HEK293 (cell line): Measurements from ENCODE around the gene CACNA1G.

Source experiments
- CTCF ChIA-PET: fragments of 350-600 bp; formaldehyde crosslinking; extraction: SDS; loops from one replicate; lab custom pipeline; 2021; ENCODE audit warnings: antibody characterized with exemption; lab: Yijun Ruan, JAX
- POLR2A ChIA-PET: fragments of 300-600 bp; formaldehyde crosslinking; extraction: SDS; loops from one replicate; lab custom pipeline; 2020; ENCODE audit warnings: antibody characterized with exemption, inconsistent platforms; lab: Yijun Ruan, JAX
- H3K27ac ChIP-seq: fragments of 200-500 bp; sonication (Bioruptor generic); 2 replicates; pipeline ENCODE4 v1.5.1; 2014; ENCODE audit warnings: low read depth, low read length, control low read depth, inconsistent platforms; ENCODE audit errors: extremely low read depth
- H3K36me3 ChIP-seq, 2 experiments: fragments of 200-500 bp in 1 of 2; sonication (Bioruptor generic) in 1 of 2; 1 replicate in 1 of 2; 2 replicates in 1 of 2; pipeline ENCODE4 v1.5.1; 2014 to 2017; ENCODE audit warnings: inconsistent platforms in 2 of 2, low read length in 2 of 2; ENCODE audit not compliant: control insufficient read depth in 2 of 2, insufficient read depth in 1 of 2
- H3K4me1 ChIP-seq: fragments of 200-500 bp; sonication (Bioruptor generic); 2 replicates; pipeline ENCODE4 v1.5.1; 2014; ENCODE audit warnings: mild to moderate bottlenecking, low read length, inconsistent platforms; ENCODE audit not compliant: control insufficient read depth, insufficient read depth
- H3K4me3 ChIP-seq: 2 replicates; pipeline ENCODE4 v1.5.1; 2011; ENCODE audit warnings: low read depth, mild to moderate bottlenecking, control low read depth, low read length, moderate library complexity
- H3K9me3 ChIP-seq: fragments of 200-500 bp; sonication (Bioruptor generic); 2 replicates; pipeline ENCODE4 v1.5.1; 2014; ENCODE audit warnings: low read depth, low read length, inconsistent platforms; ENCODE audit not compliant: control insufficient read depth, insufficient read depth
- CTCF ChIP-seq: fragments of 450-650 bp; formaldehyde crosslinking; IDR thresholded peaks from 2 replicates; pipeline ENCODE4 v1.5.1; 2016; ENCODE audit warnings: missing biosample characterization, missing genetic modification characterization
- GFI1B ChIP-seq: fragments of 450-650 bp; formaldehyde crosslinking; IDR thresholded peaks from 2 replicates; pipeline ENCODE4 v1.5.1; 2016; ENCODE audit warnings: missing biosample characterization, missing genetic modification characterization
- HIC1 ChIP-seq: fragments of 450-650 bp; formaldehyde crosslinking; IDR thresholded peaks from 2 replicates; pipeline ENCODE4 v1.5.1; 2016; ENCODE audit warnings: missing biosample characterization, missing genetic modification characterization
- SCRT2 ChIP-seq: fragments of 450-650 bp; formaldehyde crosslinking; IDR thresholded peaks from 2 replicates; pipeline ENCODE4 v1.5.1; 2016; ENCODE audit warnings: missing biosample characterization, missing genetic modification characterization
- YY2 ChIP-seq: fragments of 450-650 bp; formaldehyde crosslinking; IDR thresholded peaks from 2 replicates; pipeline ENCODE4 v1.5.1; 2016; ENCODE audit warnings: missing biosample characterization, missing genetic modification characterization
- ZBTB17 ChIP-seq: fragments of 450-650 bp; formaldehyde crosslinking; IDR thresholded peaks from 2 replicates; pipeline ENCODE4 v1.5.1; 2016; ENCODE audit warnings: missing biosample characterization, missing genetic modification characterization
- ZFHX2 ChIP-seq: fragments of 450-650 bp; formaldehyde crosslinking; conservative IDR thresholded peaks from 2 replicates; pipeline ENCODE4 v1.5.1; 2016; ENCODE audit warnings: missing biosample characterization, missing genetic modification characterization
- ZFP69B ChIP-seq: fragments of 450-650 bp; formaldehyde crosslinking; IDR thresholded peaks from 2 replicates; pipeline ENCODE4 v1.5.1; 2016; ENCODE audit warnings: missing biosample characterization, missing genetic modification characterization
- ZNF138 ChIP-seq: fragments of 450-650 bp; formaldehyde crosslinking; IDR thresholded peaks from 2 replicates; pipeline ENCODE4 v1.5.1; 2016; ENCODE audit warnings: missing biosample characterization, missing genetic modification characterization, borderline replicate concordance
- ZNF18 ChIP-seq: fragments of 450-650 bp; formaldehyde crosslinking; IDR thresholded peaks from 2 replicates; pipeline ENCODE4 v1.5.1; 2016; ENCODE audit warnings: missing biosample characterization, missing genetic modification characterization
- ZNF184 ChIP-seq: fragments of 450-650 bp; IDR thresholded peaks from 2 replicates; pipeline ENCODE4 v1.5.1; 2018; ENCODE audit warnings: missing biosample characterization, mild to moderate bottlenecking, missing genetic modification characterization
- ZNF2 ChIP-seq: fragments of 450-650 bp; formaldehyde crosslinking; IDR thresholded peaks from 2 replicates; pipeline ENCODE4 v1.5.1; 2016; ENCODE audit warnings: missing biosample characterization, missing genetic modification characterization
- ZNF214 ChIP-seq: fragments of 450-650 bp; formaldehyde crosslinking; IDR thresholded peaks from 2 replicates; pipeline ENCODE4 v1.5.1; 2017; ENCODE audit warnings: missing biosample characterization, mild to moderate bottlenecking, missing genetic modification characterization, borderline replicate concordance
- ZNF548 ChIP-seq: fragments of 450-650 bp; formaldehyde crosslinking; IDR thresholded peaks from 2 replicates; pipeline ENCODE4 v1.5.1; 2016; ENCODE audit warnings: missing biosample characterization, missing genetic modification characterization
- ZNF549 ChIP-seq: fragments of 450-650 bp; IDR thresholded peaks from 2 replicates; pipeline ENCODE4 v1.5.1; 2018; ENCODE audit warnings: missing biosample characterization, missing genetic modification characterization, mild to moderate bottlenecking, inconsistent platforms, moderate library complexity
- ZNF610 ChIP-seq: fragments of 450-650 bp; formaldehyde crosslinking; IDR thresholded peaks from 2 replicates; pipeline ENCODE4 v1.5.1; 2016; ENCODE audit warnings: missing biosample characterization, missing genetic modification characterization, borderline replicate concordance
- ZNF639 ChIP-seq: fragments of 450-650 bp; formaldehyde crosslinking; IDR thresholded peaks from 2 replicates; pipeline ENCODE4 v1.5.1; 2016; ENCODE audit warnings: missing biosample characterization, missing genetic modification characterization
- ZNF654 ChIP-seq: fragments of 450-650 bp; formaldehyde crosslinking; IDR thresholded peaks from 2 replicates; pipeline ENCODE4 v1.5.1; 2016; ENCODE audit warnings: low read depth, missing biosample characterization, missing genetic modification characterization
- ZSCAN30 ChIP-seq: fragments of 450-650 bp; IDR thresholded peaks from 2 replicates; pipeline ENCODE4 v1.5.1; 2018; ENCODE audit warnings: missing biosample characterization, mild to moderate bottlenecking, missing genetic modification characterization, moderate library complexity

Gene CACNA1G

GRCh38 chr17:50625032-50625871 is 64.7 kb downstream of the CACNA1G start:
- CTCF ChIA-PET = interaction anchor here (0.6 to 9.7 kb wide), 34 partner anchors 8 to 321 kb away, joined by 3 to 231 read pairs (median 6); partner anchors contain the start of genes CACNA1G, LUC7L3 and SPATA20
- POLR2A ChIA-PET = interaction anchor here (0.7 to 1.2 kb wide), 4 partner anchors 64 to 76 kb away, joined by 3 to 5 read pairs (median 4); partner anchors contain the start of gene CACNA1G
- Histone ChIP-seq H3K9me3 (no peaks in the 10 kb centered on the region), H3K36me3 (no peaks in the 10 kb centered on the region), H3K27ac (no peak overlapping the region), H3K4me3 (no peak overlapping the region), H3K4me1 (no peaks in the 10 kb centered on the region; the same call in 1 of the 2 replicates)
- TF ChIP-seq ZNF548 (tag by site-specific recombination) = no peak
- no peak for TF ChIP-seq ZNF549
- TF ChIP-seq ZNF610 (tag by site-specific recombination) = no peak
- TF ChIP-seq ZNF214 (tag by site-specific recombination) = no peak
- TF ChIP-seq ZFP69B (tag by site-specific recombination) = no peak

GRCh38 chr17:50626037-50626574 is 65.6 kb downstream of the CACNA1G start:
- no peak overlapping the region for H3K4me3 ChIP-seq
- POLR2A ChIA-PET = interaction anchor here (0.7 to 2.3 kb wide), 5 partner anchors 65 to 147 kb away, joined by 3 to 8 read pairs (median 3); partner anchors contain the start of genes CACNA1G and LUC7L3
- no peak overlapping the region for H3K27ac ChIP-seq
- H3K36me3 ChIP-seq = no peaks in the 10 kb centered on the region
- TF ChIP-seq ZNF2 (peak; percentile 60; the same call in 1 of the 2 replicates), ZFHX2 (tag by site-specific recombination) (0 out of 2 replicates have a peak, but pooled peaks have one; percentile 12), ZBTB17 (tag by site-specific recombination) (no peak), ZNF138 (tag by site-specific recombination) (no peak), YY2 (tag by site-specific recombination) (no peak), ZNF654 (peak; percentile 44; the same call in 1 of the 2 replicates), ZNF639 (tag by site-specific recombination) (no peak), HIC1 (tag by site-specific recombination) (0 out of 2 replicates have a peak, but pooled peaks have one; percentile 12), ZNF184 (tag by site-specific recombination) (no peak), SCRT2 (tag by site-specific recombination) (no peak), CTCF (tag by site-specific recombination) (peak; percentile 92), ZSCAN30 (tag by site-specific recombination) (peak; percentile 31; the same call in 1 of the 2 replicates), ZNF18 (tag by site-specific recombination) (no peak), GFI1B (tag by site-specific recombination) (no peak)
- CTCF ChIA-PET = interaction anchor here (0.5 to 9.7 kb wide), 37 partner anchors 9 to 691 kb away, joined by 3 to 231 read pairs (median 5); partner anchors contain the start of genes CACNA1G, LUC7L3 and SPATA20
- H3K4me1 ChIP-seq = no peaks in the 10 kb centered on the region; the same call in 1 of the 2 replicates
- no peaks in the 10 kb centered on the region for H3K9me3 ChIP-seq
